Measurements from ENCODE around the gene GOLGA8Q. TPM values are rescaled to one million over a fixed set of nuclear protein-coding genes. Genes with fewer than 3 reads are reported as not detected.
"Not testable (repeated sequence)": the region's sequence is repeated elsewhere in the genome, so short reads cannot be mapped to it uniquely, and the experiment has no call there.

The GOLGA8Q gene
- total and polyA plus RNA-seq, 9 of the 15 experiments (the other 6 are each of a cell fraction or from before 2014, with no cell fraction given) = 0.07 to 0.23 TPM; not detected in 7

DNA sequence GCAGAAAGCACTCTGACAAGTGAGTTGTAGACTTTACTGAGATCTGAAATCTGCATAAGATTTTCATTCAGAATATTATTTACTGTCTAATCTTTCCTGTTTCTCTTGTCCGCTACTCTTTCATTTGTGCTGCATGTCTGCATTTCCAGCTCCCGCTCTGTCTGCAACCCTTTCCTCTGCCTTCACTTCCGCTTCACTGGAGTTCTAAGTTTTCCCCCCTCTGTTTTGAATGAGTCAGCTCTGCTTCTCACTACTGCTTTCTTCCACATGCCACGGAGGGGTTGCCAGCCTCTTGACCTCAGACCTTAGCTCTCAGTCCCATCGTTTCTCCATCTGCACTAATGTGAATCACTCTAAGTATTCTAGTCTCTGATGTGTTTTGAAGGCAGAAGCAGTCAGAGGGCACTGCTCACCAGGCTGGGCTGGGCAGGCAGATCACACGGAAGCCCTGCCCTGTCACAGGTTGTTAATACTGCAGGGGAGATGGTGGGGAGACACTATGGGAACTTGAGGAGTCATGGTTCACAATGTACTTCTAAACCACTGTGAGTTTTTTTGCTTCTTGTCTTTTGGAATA lies 27.6 kb downstream of the GOLGA8Q start:
- BruUV-seq (replicated peaks); H3K4me3 ChIP-seq; POLR2A ChIA-PET; CTCF ChIA-PET (ENCODE audit: low intra/inter-chr PET ratio); H3K27ac ChIP-seq (ENCODE audit: extremely low read depth, low read depth, low read length); H3K27me3 ChIP-seq (ENCODE audit: control insufficient read depth in 2 of 2, insufficient read depth in 2 of 2, low read length in 2 of 2); DNase-seq (ENCODE audit: extremely low read depth in 1 of 4, low spot score in 3 of 4); H3K79me2 ChIP-seq (ENCODE audit: control insufficient read depth, insufficient read depth, low read length); H2AFZ ChIP-seq (ENCODE audit: low read depth, low read length); H3K4me2 ChIP-seq (ENCODE audit: insufficient read depth, low read length); FAIRE-seq; H4K20me1 ChIP-seq (replicated peaks; ENCODE audit: control insufficient read depth, insufficient read depth, low read length); H3K4me1 ChIP-seq (replicated peaks in 1 of 2; ENCODE audit: control insufficient read depth in 2 of 2, insufficient read depth in 2 of 2, low read length in 2 of 2); H3K9me1 ChIP-seq (ENCODE audit: control insufficient read depth, insufficient read depth, low read length); H3K9me3 ChIP-seq (replicated peaks; ENCODE audit: control insufficient read depth, insufficient read depth, low read depth, low read length); H3K9ac ChIP-seq (ENCODE audit: insufficient read depth in 1 of 2, low read depth in 2 of 2, low read length in 2 of 2); ATAC-seq; H3K36me3 ChIP-seq (ENCODE audit: control insufficient read depth, insufficient read depth, low read length); intact Hi-C loops (cut with micrococcal nuclease): not testable (repeated sequence)
- in situ Hi-C loops (cut with MboI) = loop anchor here (25.0 kb wide), 1 partner anchor 517 kb away; no protein-coding TSS in a partner anchor
- WGBS (ENCODE audit: insufficient coverage, low coverage, missing lambda C conversion rate) = no CpG with 5 or more reads among the region's 6 CpGs

DNA sequence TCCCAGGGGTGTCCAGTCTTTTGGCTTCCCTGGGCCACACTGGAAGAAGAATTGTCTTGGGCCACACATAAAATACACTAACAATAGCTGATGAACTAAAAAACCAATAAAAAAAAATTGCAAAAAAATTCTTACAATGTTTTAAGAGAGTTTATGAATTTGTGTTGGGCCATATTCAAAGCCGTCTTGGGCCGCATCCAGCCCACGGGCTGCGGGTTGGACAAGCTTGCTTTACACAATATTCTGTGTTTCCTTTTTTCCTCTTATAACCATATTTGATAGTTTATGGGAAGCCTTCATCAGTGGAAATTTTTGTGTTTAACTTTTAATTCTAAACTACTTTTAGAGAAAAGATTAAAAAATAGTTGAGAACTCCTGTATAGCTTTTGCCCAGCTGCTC lies 28.9 kb downstream of the GOLGA8Q start:
- H3K9ac ChIP-seq (ENCODE audit: insufficient read depth in 1 of 2, low read depth in 2 of 2, low read length in 2 of 2); POLR2A ChIA-PET; DNase-seq (ENCODE audit: extremely low read depth in 1 of 4, low spot score in 3 of 4); H3K9me1 ChIP-seq (ENCODE audit: control insufficient read depth, insufficient read depth, low read length); H3K79me2 ChIP-seq (ENCODE audit: control insufficient read depth, insufficient read depth, low read length); H3K27ac ChIP-seq (ENCODE audit: extremely low read depth, low read depth, low read length); H2AFZ ChIP-seq (ENCODE audit: low read depth, low read length); CTCF ChIA-PET (ENCODE audit: low intra/inter-chr PET ratio); H3K4me3 ChIP-seq; H3K36me3 ChIP-seq (ENCODE audit: control insufficient read depth, insufficient read depth, low read length); H3K4me2 ChIP-seq (ENCODE audit: insufficient read depth, low read length); FAIRE-seq; H4K20me1 ChIP-seq (replicated peaks; ENCODE audit: control insufficient read depth, insufficient read depth, low read length); H3K4me1 ChIP-seq (replicated peaks in 1 of 2; ENCODE audit: control insufficient read depth in 2 of 2, insufficient read depth in 2 of 2, low read length in 2 of 2); H3K27me3 ChIP-seq (ENCODE audit: control insufficient read depth in 2 of 2, insufficient read depth in 2 of 2, low read length in 2 of 2); intact Hi-C loops (cut with micrococcal nuclease); BruUV-seq (replicated peaks); ATAC-seq; H3K9me3 ChIP-seq (replicated peaks; ENCODE audit: control insufficient read depth, insufficient read depth, low read depth, low read length): not testable (repeated sequence)
- no CpG with 5 or more reads among the region's 4 CpGs for WGBS (ENCODE audit: insufficient coverage, low coverage, missing lambda C conversion rate)
- in situ Hi-C loops (cut with MboI) = loop anchor here (25.0 kb wide), 1 partner anchor 518 kb away; no protein-coding TSS in a partner anchor

DNA sequence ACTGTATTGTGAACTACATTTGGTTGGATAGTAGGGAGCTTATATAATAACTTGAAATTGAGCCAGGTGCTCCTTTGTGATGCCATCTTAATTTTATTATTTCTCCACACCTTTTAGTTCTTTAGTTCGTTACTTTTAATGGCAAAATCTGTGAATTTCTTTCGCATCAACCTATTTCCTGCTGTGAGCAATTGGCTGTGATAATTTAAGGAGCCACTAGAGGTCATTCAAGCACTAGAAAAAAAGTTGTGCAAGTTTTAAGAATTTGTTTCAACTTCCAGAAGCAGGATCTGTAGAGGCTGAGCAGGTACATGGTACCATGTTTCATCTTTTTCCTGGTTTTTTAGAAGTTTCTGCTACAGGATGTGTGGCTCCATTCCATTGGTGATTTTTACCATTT lies 47.1 kb downstream of the GOLGA8Q start:
- ATAC-seq; H3K9ac ChIP-seq (ENCODE audit: insufficient read depth in 1 of 2, low read depth in 2 of 2, low read length in 2 of 2); H4K20me1 ChIP-seq (replicated peaks; ENCODE audit: control insufficient read depth, insufficient read depth, low read length); CTCF ChIA-PET (ENCODE audit: low intra/inter-chr PET ratio); H3K79me2 ChIP-seq (ENCODE audit: control insufficient read depth, insufficient read depth, low read length); H3K9me3 ChIP-seq (replicated peaks; ENCODE audit: control insufficient read depth, insufficient read depth, low read depth, low read length); BruUV-seq (replicated peaks); H3K27ac ChIP-seq (ENCODE audit: extremely low read depth, low read depth, low read length); H3K36me3 ChIP-seq (ENCODE audit: control insufficient read depth, insufficient read depth, low read length); intact Hi-C loops (cut with micrococcal nuclease); H3K4me3 ChIP-seq; H3K4me1 ChIP-seq (replicated peaks in 1 of 2; ENCODE audit: control insufficient read depth in 2 of 2, insufficient read depth in 2 of 2, low read length in 2 of 2); H3K27me3 ChIP-seq (ENCODE audit: control insufficient read depth in 2 of 2, insufficient read depth in 2 of 2, low read length in 2 of 2); FAIRE-seq; H3K9me1 ChIP-seq (ENCODE audit: control insufficient read depth, insufficient read depth, low read length); H3K4me2 ChIP-seq (ENCODE audit: insufficient read depth, low read length); H2AFZ ChIP-seq (ENCODE audit: low read depth, low read length); DNase-seq (ENCODE audit: extremely low read depth in 1 of 4, low spot score in 3 of 4); POLR2A ChIA-PET: not testable (repeated sequence)
- no CpG with 5 or more reads among the region's 2 CpGs for whole genome bisulfite sequencing (ENCODE audit: insufficient coverage, low coverage, missing lambda C conversion rate)
- in situ Hi-C loops (cut with MboI) = loop anchor here (25.0 kb wide), 1 partner anchor 537 kb away; no protein-coding TSS in a partner anchor

DNA sequence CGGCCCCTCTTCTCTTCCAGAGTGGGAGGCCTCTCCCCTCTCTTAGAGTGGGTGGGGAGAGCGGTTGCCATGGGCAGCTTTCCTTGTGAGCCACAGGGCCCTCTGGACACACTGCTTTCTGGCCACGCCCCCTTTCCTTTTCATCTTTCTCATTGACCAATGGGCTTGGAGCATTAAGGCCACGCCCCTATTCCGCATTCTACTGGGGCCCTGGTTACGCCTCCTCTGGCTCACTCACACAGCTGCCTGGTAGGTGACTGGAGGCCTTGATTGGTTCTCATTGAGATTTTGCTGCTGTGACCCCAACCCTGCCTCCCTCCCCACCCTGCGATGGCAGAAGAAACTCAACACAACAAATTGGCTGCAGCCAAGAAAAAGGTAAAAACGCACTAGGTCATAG lies 51.9 kb downstream of the GOLGA8Q start, which contains the start of gene GOLGA8H:
GOLGA8H (plus strand) TSS at position 233 of the 400 bp plus-strand sequence; CDS start at position 331, 98 bp downstream.
- POLR2A ChIA-PET; H4K20me1 ChIP-seq (replicated peaks; ENCODE audit: control insufficient read depth, insufficient read depth, low read length); H3K36me3 ChIP-seq (ENCODE audit: control insufficient read depth, insufficient read depth, low read length); in situ Hi-C loops (cut with MboI); H3K27ac ChIP-seq (ENCODE audit: extremely low read depth, low read depth, low read length); H3K27me3 ChIP-seq (ENCODE audit: control insufficient read depth in 2 of 2, insufficient read depth in 2 of 2, low read length in 2 of 2); H3K9me1 ChIP-seq (ENCODE audit: control insufficient read depth, insufficient read depth, low read length); H3K4me2 ChIP-seq (ENCODE audit: insufficient read depth, low read length); H3K9ac ChIP-seq (ENCODE audit: insufficient read depth in 1 of 2, low read depth in 2 of 2, low read length in 2 of 2); BruUV-seq (replicated peaks); H2AFZ ChIP-seq (ENCODE audit: low read depth, low read length); DNase-seq (ENCODE audit: extremely low read depth in 1 of 4, low spot score in 3 of 4); H3K4me1 ChIP-seq (replicated peaks in 1 of 2; ENCODE audit: control insufficient read depth in 2 of 2, insufficient read depth in 2 of 2, low read length in 2 of 2); H3K79me2 ChIP-seq (ENCODE audit: control insufficient read depth, insufficient read depth, low read length); H3K4me3 ChIP-seq; intact Hi-C loops (cut with micrococcal nuclease); H3K9me3 ChIP-seq (replicated peaks; ENCODE audit: control insufficient read depth, insufficient read depth, low read depth, low read length); FAIRE-seq; ATAC-seq; CTCF ChIA-PET (ENCODE audit: low intra/inter-chr PET ratio): not testable (repeated sequence)
- no CpG with 5 or more reads among the region's 8 CpGs for WGBS (ENCODE audit: insufficient coverage, low coverage, missing lambda C conversion rate)
